HG03095 (cell line): ENCODE measurements around the gene EHBP1.
"Not testable (repeated sequence)": the region's sequence is repeated elsewhere in the genome, so short reads cannot be mapped to it uniquely, and the experiment has no call there.

ENCODE experiments used
- ATAC-seq: cut with Tn5 transposase; IDR thresholded peaks from one replicate; pipeline ENCODE4 v1.9.1; 2021; ENCODE audit warnings: moderate library complexity; ENCODE audit not compliant: unreplicated experiment

EHBP1 gene

GRCh38 chr2:63003351-63003750, 297.8 kb downstream of the EHBP1 start:
- ATAC-seq = no peak

GRCh38 chr2:63007813-63008458, 302.4 kb downstream of the EHBP1 start:
- ATAC-seq = no peak

GRCh38 chr2:63008838-63009237, 303.3 kb downstream of the EHBP1 start:
- ATAC-seq = no peak

- ATAC-seq = no peak
These were observed 304.0 kb downstream of the EHBP1 start for GRCh38 chr2:63009490-63009889.

GRCh38 chr2:63012541-63012940, 307.0 kb downstream of the EHBP1 start:
- ATAC-seq = no peak

- ATAC-seq = no peak
These were observed 307.9 kb downstream of the EHBP1 start for GRCh38 chr2:63013438-63013837.

- ATAC-seq = no peak
These were observed 309.9 kb downstream of the EHBP1 start for GRCh38 chr2:63015389-63015788.

GRCh38 chr2:63018439-63018838, 312.9 kb downstream of the EHBP1 start:
- ATAC-seq = no peak

GRCh38 chr2:63019686-63020085, 314.2 kb downstream of the EHBP1 start:
- not testable (repeated sequence) for ATAC-seq

GRCh38 chr2:63023444-63023843, 317.9 kb downstream of the EHBP1 start:
- ATAC-seq = no peak

GRCh38 chr2:63027220-63027619, 321.7 kb downstream of the EHBP1 start:
- ATAC-seq = no peak

GRCh38 chr2:63029058-63029457, 323.5 kb downstream of the EHBP1 start:
- ATAC-seq = no peak

- no peak for ATAC-seq
These were observed 329.0 kb downstream of the EHBP1 start for GRCh38 chr2:63034526-63034925.

GRCh38 chr2:63035169-63035568, 329.7 kb downstream of the EHBP1 start:
- no peak for ATAC-seq

GRCh38 chr2:63035660-63036059, 330.1 kb downstream of the EHBP1 start:
- ATAC-seq = no peak

- no peak for ATAC-seq
These were observed 332.5 kb downstream of the EHBP1 start for GRCh38 chr2:63038034-63038433.

- no peak for ATAC-seq
These were observed 335.1 kb downstream of the EHBP1 start for GRCh38 chr2:63040586-63040985.

- no peak for ATAC-seq
These were observed 336.1 kb downstream of the EHBP1 start for GRCh38 chr2:63041592-63041991.

GRCh38 chr2:63044362-63045327, 339.1 kb downstream of the EHBP1 start:
- no peak for ATAC-seq

GRCh38 chr2:63046552-63046951, 341.0 kb downstream of the EHBP1 start:
- ATAC-seq = no peak

- no peak for ATAC-seq
These were observed 341.4 kb downstream of the EHBP1 start for GRCh38 chr2:63046961-63047320.
